Lower leg skin (tissue), 3 donors: ENCODE results near the gene FOXN1.

ENCODE experiments used
- CTCF ChIP-seq, 3 donors: fragments of 450-650 bp; IDR thresholded peaks; one replicate each; pipeline ENCODE4 v1.5.1; 2016; ENCODE audit warnings: antibody characterized with exemption in 3 of 3, mild to moderate bottlenecking in 3 of 3, moderate library complexity in 2 of 3
- POLR2A ChIP-seq, 2 donors: fragments of 450-650 bp; IDR thresholded peaks; one replicate each; pipeline ENCODE4 v1.6.1; 2016 to 2017; ENCODE audit warnings: antibody characterized with exemption in 2 of 2, mild to moderate bottlenecking in 1 of 2, moderate library complexity in 1 of 2

- TF ChIP-seq CTCF (IDR thresholded peaks at IDR 0.05) = peak in 2 of 3 donors; percentile 28 to 57
- no peak for TF ChIP-seq POLR2A (IDR thresholded peaks at IDR 0.05)
Observed at GRCh38 chr17:28547623-28548416, 41.7 kb downstream of the FOXN1 start.
